ENCODE measurements around the gene PITPNM3.

Gene PITPNM3

GRCh38 chr17:6551869-6552531 lies 4.4 kb downstream of the PITPNM3 start:
- DNase-seq (no peak), ATAC-seq (no peak)

GRCh38 chr17:6551356-6551755 lies 5.0 kb downstream of the PITPNM3 start:
- no peak for DNase-seq
- no peak for ATAC-seq

- ATAC-seq, result no peak
These were observed 6.8 kb downstream of the PITPNM3 start for GRCh38 chr17:6549384-6550036.

GRCh38 chr17:6548578-6549330 lies 7.6 kb downstream of the PITPNM3 start:
- ATAC-seq (no peak), DNase-seq (no peak)

More at GRCh38 chr17:6549384-6550036, 6.8 kb downstream of the PITPNM3 start:
- DNase-seq, result no peak

- no peak for ATAC-seq
- no peak for DNase-seq
These were observed 8.3 kb downstream of the PITPNM3 start for GRCh38 chr17:6548034-6548433.

GRCh38 chr17:6547336-6547735 lies 9.0 kb downstream of the PITPNM3 start:
- DNase-seq (no peak), ATAC-seq (no peak)

GRCh38 chr17:6546069-6546718 lies 10.2 kb downstream of the PITPNM3 start:
- ATAC-seq (no peak), DNase-seq (no peak)

- DNase-seq (no peak), ATAC-seq (no peak)
These were observed 11.1 kb downstream of the PITPNM3 start for GRCh38 chr17:6545291-6545690.

GRCh38 chr17:6544011-6544370 lies 12.4 kb downstream of the PITPNM3 start:
- no peak for ATAC-seq
- DNase-seq, result no peak

- ATAC-seq (no peak), DNase-seq (no peak)
These were observed 13.0 kb downstream of the PITPNM3 start for GRCh38 chr17:6543079-6544010.

- DNase-seq (no peak), ATAC-seq (no peak)
These were observed 13.8 kb downstream of the PITPNM3 start for GRCh38 chr17:6542577-6542976.

GRCh38 chr17:6541886-6542285 lies 14.5 kb downstream of the PITPNM3 start:
- no peak for ATAC-seq

GRCh38 chr17:6539871-6540270 lies 16.5 kb downstream of the PITPNM3 start:
- no peak for ATAC-seq
- DNase-seq, result no peak

More at GRCh38 chr17:6541886-6542285, 14.5 kb downstream of the PITPNM3 start:
- no peak for DNase-seq

GRCh38 chr17:6536566-6537065 lies 19.7 kb downstream of the PITPNM3 start:
- no peak for ATAC-seq
- DNase-seq, result no peak

- ATAC-seq (no peak), DNase-seq (no peak)
These were observed 20.3 kb downstream of the PITPNM3 start for GRCh38 chr17:6536053-6536452.

- DNase-seq (no peak), ATAC-seq (no peak)
These were observed 21.4 kb downstream of the PITPNM3 start for GRCh38 chr17:6534846-6535514.

GRCh38 chr17:6532441-6532885 lies 23.9 kb downstream of the PITPNM3 start:
- no peak for ATAC-seq
- no peak for DNase-seq

GRCh38 chr17:6531575-6531974 lies 24.8 kb downstream of the PITPNM3 start:
- no peak for DNase-seq
- ATAC-seq, result no peak

GRCh38 chr17:6530324-6530920 lies 25.9 kb downstream of the PITPNM3 start:
- ATAC-seq, result no peak
- DNase-seq, result no peak

- DNase-seq, result no peak
These were observed 27.8 kb downstream of the PITPNM3 start for GRCh38 chr17:6528557-6528956.

More at GRCh38 chr17:6528557-6528956, 27.8 kb downstream of the PITPNM3 start:
- ATAC-seq, result no peak

Measured in stimulated activated naive CD8-positive, alpha-beta T cell treated with anti-CD3 and anti-CD28 coated beads, Interleukin-15, Interleukin-2, amounts not matched to agents 100 U/mL and 50 U/mL, for 24 hours (primary cell).